ENCODE data around the gene CCDC34. TPM values are rescaled to one million over a fixed set of nuclear protein-coding genes. Genes with fewer than 3 reads are reported as not detected.

CCDC34 gene
- total and polyA plus RNA-seq, 2 experiments from 2014 or later, result 10.1 to 56.0 TPM

DNA sequence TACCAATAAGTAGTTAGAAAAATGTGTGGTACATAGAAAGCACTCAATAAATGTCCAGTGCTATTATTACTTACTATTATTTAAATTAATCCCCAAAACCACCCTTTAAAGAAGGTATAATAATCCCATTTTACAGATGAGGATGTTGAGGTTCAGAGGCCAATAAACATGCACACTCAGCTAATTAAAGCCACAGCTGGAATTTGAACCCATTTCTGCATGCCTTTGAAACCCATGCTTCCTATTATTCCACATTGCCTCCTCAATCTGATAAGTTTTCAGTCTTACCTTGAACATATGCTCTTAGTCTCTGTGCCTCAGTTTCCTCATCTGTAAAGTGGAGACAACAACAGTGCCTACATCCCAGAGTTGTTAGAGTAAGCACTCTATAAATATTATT, 52.8 kb downstream of the CCDC34 start:
- DNase-seq (ENCODE audit: low spot score) (no peak), ATAC-seq (no peak)
- Histone ChIP-seq H3K9me2 (ENCODE audit: insufficient read depth) (no peaks in the 10 kb centered on the region), H3K4me1 (ENCODE audit: insufficient read depth) (no peaks in the 10 kb centered on the region), H2AFZ (no peak overlapping the region), H3K79me2 (replicated peaks; ENCODE audit: insufficient read depth) (no peaks in the 10 kb centered on the region), H3K27ac (ENCODE audit: low read depth) (no peak overlapping the region), H3K36me3 (ENCODE audit: insufficient read depth) (no peaks in the 10 kb centered on the region), H3K4me3 (no peak overlapping the region), H3K4me2 (no peak overlapping the region), H4K20me1 (replicated peaks; ENCODE audit: insufficient read depth) (no peaks in the 10 kb centered on the region), H3F3A (replicated peaks; ENCODE audit: low read depth) (no peaks in the 10 kb centered on the region), H3K27me3 (ENCODE audit: insufficient read depth) (no peaks in the 10 kb centered on the region)
- Mint-ChIP-seq H3K27ac (no peak overlapping the region), H3K27me3 (ENCODE audit: insufficient read depth, low read depth, poor library complexity) (no peaks in the 10 kb centered on the region), H3K4me1 (no peaks in the 10 kb centered on the region), H3K4me3 (no peak overlapping the region), H3K36me3 (ENCODE audit: low read depth) (peaks cover 13% of the 10 kb centered on the region), H3K9me3 (peaks cover 16% of the 10 kb centered on the region)
- TF ChIP-seq ZNF114 (CRISPR knock-in tag; IDR thresholded peaks at IDR 0.05), result no peak
- no peak for TF ChIP-seq EZH2 (IDR thresholded peaks at IDR 0.05; ENCODE audit: low read depth, unreplicated experiment)
- TF ChIP-seq ZNF331 (CRISPR knock-in tag; IDR thresholded peaks at IDR 0.05; ENCODE audit: low read depth), result no peak
- TF ChIP-seq NANOG (IDR thresholded peaks at IDR 0.05; ENCODE audit: borderline replicate concordance), result no peak
- no peak for TF ChIP-seq CREB1 (CRISPR knock-in tag; IDR thresholded peaks at IDR 0.05; ENCODE audit: low read depth)
- TF ChIP-seq ZNF462 (CRISPR knock-in tag; IDR thresholded peaks at IDR 0.05), result no peak
- TF ChIP-seq EZH2phosphoT487 (IDR thresholded peaks at IDR 0.05; ENCODE audit: unreplicated experiment), result no peak
- TF ChIP-seq, protein P1, sequence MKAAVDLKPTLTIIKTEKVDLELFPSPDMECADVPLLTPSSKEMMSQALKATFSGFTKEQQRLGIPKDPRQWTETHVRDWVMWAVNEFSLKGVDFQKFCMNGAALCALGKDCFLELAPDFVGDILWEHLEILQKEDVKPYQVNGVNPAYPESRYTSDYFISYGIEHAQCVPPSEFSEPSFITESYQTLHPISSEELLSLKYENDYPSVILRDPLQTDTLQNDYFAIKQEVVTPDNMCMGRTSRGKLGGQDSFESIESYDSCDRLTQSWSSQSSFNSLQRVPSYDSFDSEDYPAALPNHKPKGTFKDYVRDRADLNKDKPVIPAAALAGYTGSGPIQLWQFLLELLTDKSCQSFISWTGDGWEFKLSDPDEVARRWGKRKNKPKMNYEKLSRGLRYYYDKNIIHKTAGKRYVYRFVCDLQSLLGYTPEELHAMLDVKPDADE (IDR thresholded peaks at IDR 0.05), result no peak
- TF ChIP-seq STAT1 (IDR thresholded peaks at IDR 0.05; ENCODE audit: unreplicated experiment), result no peak
- no peak for TF ChIP-seq JUNB (IDR thresholded peaks at IDR 0.05; ENCODE audit: unreplicated experiment)
- TF ChIP-seq REST (IDR thresholded peaks at IDR 0.05; ENCODE audit: unreplicated experiment), result no peak
- no peak for TF ChIP-seq CTCF (conservative IDR thresholded peaks at IDR 0.05; ENCODE audit: low read depth in 2 of 2)
- TF ChIP-seq POLR2AphosphoS5 (IDR thresholded peaks at IDR 0.05; ENCODE audit: low read depth), result no peak

Measured in GM23338 (cell line).